ENCODE measurements around the gene PSMB10. TPM values are rescaled to one million over a fixed set of nuclear protein-coding genes. Genes with fewer than 3 reads are reported as not detected.
"Not testable (repeated sequence)": the region's sequence is repeated elsewhere in the genome, so short reads cannot be mapped to it uniquely, and the experiment has no call there.

PSMB10 gene
- total and polyA plus RNA-seq, 2 donors (not counting 3 experiments of a cell fraction or from before 2014, with no cell fraction given) = 40.8 to 54.7 TPM

GRCh38 chr16:67975321-67976105 lies 38.9 kb upstream of the PSMB10 start:
- FAIRE-seq = no peak
- DNase-seq (ENCODE audit: low read depth, low spot score) = no peak
- H3K79me2 ChIP-seq (ENCODE audit: control insufficient read depth, insufficient read depth, low read length) = no peaks in the 10 kb centered on the region

GRCh38 chr16:67972285-67972684 lies 35.6 kb upstream of the PSMB10 start:
- BruUV-seq (replicated peaks); H3K27me3 ChIP-seq (ENCODE audit: control insufficient read depth in 2 of 2, insufficient read depth in 2 of 2, low read length in 2 of 2); H3K9ac ChIP-seq (replicated peaks; ENCODE audit: extremely low read depth, insufficient read depth, low read length); intact Hi-C loops (cut with micrococcal nuclease); dilution Hi-C loops (cut with MboI; ENCODE audit: extremely low pct_ligation_motif_present, low sequenced_read_pairs); H3K9me1 ChIP-seq (replicated peaks; ENCODE audit: control insufficient read depth, extremely low read depth, insufficient read depth, low read length); H3K4me2 ChIP-seq (ENCODE audit: insufficient read depth, low read length); H3K4me3 ChIP-seq (replicated peaks in 1 of 3; ENCODE audit: insufficient read depth in 1 of 3, low read depth in 1 of 3, low read length in 3 of 3); DNase-seq (ENCODE audit: low read depth, low spot score); H3K36me3 ChIP-seq (ENCODE audit: control insufficient read depth in 2 of 2, extremely low read depth in 1 of 2, insufficient read depth in 2 of 2, low read length in 2 of 2); H3K9me3 ChIP-seq (replicated peaks; ENCODE audit: control insufficient read depth, insufficient read depth, low read length); H3K27ac ChIP-seq (ENCODE audit: insufficient read depth, low read depth, low read length); FAIRE-seq; H3K79me2 ChIP-seq (ENCODE audit: control insufficient read depth, insufficient read depth, low read length); H3K4me1 ChIP-seq (ENCODE audit: control insufficient read depth, extremely low read depth, insufficient read depth, low read length); H2AFZ ChIP-seq (ENCODE audit: low read depth, low read length); H4K20me1 ChIP-seq (replicated peaks; ENCODE audit: control insufficient read depth, extremely low read depth, insufficient read depth, low read length); POLR2A ChIA-PET: not testable (repeated sequence)
- CTCF ChIA-PET = interaction anchor here (1.3 kb wide), 1 partner anchor 9 kb away, joined by 3 read pairs; no protein-coding TSS in a partner anchor

More at GRCh38 chr16:67975321-67976105, 38.9 kb upstream of the PSMB10 start:
- Histone ChIP-seq H2AFZ (ENCODE audit: low read depth, low read length) (no peak overlapping the region), H3K4me1 (ENCODE audit: control insufficient read depth, extremely low read depth, insufficient read depth, low read length) (no peaks in the 10 kb centered on the region), H3K36me3 (ENCODE audit: control insufficient read depth in 2 of 2, extremely low read depth in 1 of 2, insufficient read depth in 2 of 2, low read length in 2 of 2) (no peaks in the 10 kb centered on the region), H3K9me1 (replicated peaks; ENCODE audit: control insufficient read depth, extremely low read depth, insufficient read depth, low read length) (no peaks in the 10 kb centered on the region), H3K4me2 (ENCODE audit: insufficient read depth, low read length) (no peak overlapping the region), H3K9ac (replicated peaks; ENCODE audit: extremely low read depth, insufficient read depth, low read length) (no peak overlapping the region), H3K27ac (ENCODE audit: insufficient read depth, low read depth, low read length) (no peak overlapping the region), H3K27me3 (ENCODE audit: control insufficient read depth in 2 of 2, insufficient read depth in 2 of 2, low read length in 2 of 2) (peaks cover 0 to 3% of the 10 kb centered on the region in 2 experiments), H3K4me3 (replicated peaks in 1 of 3; ENCODE audit: insufficient read depth in 1 of 3, low read depth in 1 of 3, low read length in 3 of 3) (no peak overlapping the region), H4K20me1 (replicated peaks; ENCODE audit: control insufficient read depth, extremely low read depth, insufficient read depth, low read length) (no peaks in the 10 kb centered on the region), H3K9me3 (replicated peaks; ENCODE audit: control insufficient read depth, insufficient read depth, low read length) (no peaks in the 10 kb centered on the region)
- dilution Hi-C loops (cut with MboI; ENCODE audit: extremely low pct_ligation_motif_present, low sequenced_read_pairs) (no loop called here), intact Hi-C loops (cut with micrococcal nuclease) (no loop called here)
- ChIA-PET CTCF (no interaction called here), POLR2A (no interaction called here)
- BruUV-seq (replicated peaks) = no TSS peak
- TF ChIP-seq FOS (IDR thresholded peaks at IDR 0.05; ENCODE audit: borderline replicate concordance, insufficient read depth, low read length) (no peak), EZH2 (IDR thresholded peaks at IDR 0.05; ENCODE audit: borderline replicate concordance, low read depth, low read length, severe bottlenecking) (no peak), JUN (IDR thresholded peaks at IDR 0.05; ENCODE audit: borderline replicate concordance, insufficient read depth, insufficient read length, low read depth) (no peak), POLR2AphosphoS5 (IDR thresholded peaks at IDR 0.05; ENCODE audit: insufficient read depth, low read depth, low read length) (no peak)

Data from endothelial cell of umbilical vein (primary cell).